ENCODE data around the gene VAC14. TPM values are rescaled to one million over a fixed set of nuclear protein-coding genes. Genes with fewer than 3 reads are reported as not detected.

VAC14 gene
- total RNA-seq, 4 donors from 2014 or later: 39.5 to 65.5 (median 45.4) TPM

- Histone ChIP-seq H3K4me1 (peaks cover 39% of the 10 kb centered on the region), H3K9me3 (no peaks in the 10 kb centered on the region), H3K4me3 (no peak overlapping the region), H3K36me3 (peaks cover 36% of the 10 kb centered on the region), H3K27ac (no peak overlapping the region), H3K27me3 (no peaks in the 10 kb centered on the region)
- DNase-seq (ENCODE audit: low spot score in 2 of 2): no peak
- no peak for TF ChIP-seq EP300 (IDR thresholded peaks at IDR 0.05)
- no peak for TF ChIP-seq CTCF (IDR thresholded peaks at IDR 0.05)
- TF ChIP-seq POLR2A (IDR thresholded peaks at IDR 0.05): no peak
- TF ChIP-seq POLR2AphosphoS5 (IDR thresholded peaks at IDR 0.05): no peak
- 84% methylated on average over 10 of the region's 10 CpGs for WGBS
Measured at GRCh38 chr16:70764632-70765031, 36.3 kb downstream of the VAC14 start.

- DNase-seq (ENCODE audit: low spot score in 2 of 2): no peak
- Histone ChIP-seq H3K9me3 (no peaks in the 10 kb centered on the region), H3K27ac (peak overlapping the region; percentile 30), H3K27me3 (no peaks in the 10 kb centered on the region), H3K36me3 (peaks cover 41% of the 10 kb centered on the region), H3K4me3 (no peak overlapping the region), H3K4me1 (peaks cover 40% of the 10 kb centered on the region)
- no peak for TF ChIP-seq POLR2AphosphoS5 (IDR thresholded peaks at IDR 0.05)
- no peak for TF ChIP-seq CTCF (IDR thresholded peaks at IDR 0.05)
- TF ChIP-seq EP300 (IDR thresholded peaks at IDR 0.05): no peak
- no peak for TF ChIP-seq POLR2A (IDR thresholded peaks at IDR 0.05)
- 70% methylated on average over 3 of the region's 3 CpGs for WGBS
Measured at GRCh38 chr16:70760221-70760620, 40.7 kb downstream of the VAC14 start.

- TF ChIP-seq CTCF (IDR thresholded peaks at IDR 0.05) (no peak), POLR2A (IDR thresholded peaks at IDR 0.05) (no peak), POLR2AphosphoS5 (IDR thresholded peaks at IDR 0.05) (no peak), EP300 (IDR thresholded peaks at IDR 0.05) (no peak)
- Histone ChIP-seq H3K27ac (no peak overlapping the region), H3K4me1 (peaks cover 44% of the 10 kb centered on the region), H3K9me3 (no peaks in the 10 kb centered on the region), H3K27me3 (no peaks in the 10 kb centered on the region), H3K4me3 (no peak overlapping the region), H3K36me3 (peaks cover 37% of the 10 kb centered on the region)
- 75% methylated on average over 9 of the region's 9 CpGs for WGBS
- no peak for DNase-seq (ENCODE audit: low spot score in 2 of 2)
Measured at GRCh38 chr16:70759666-70760065, 41.3 kb downstream of the VAC14 start.

- H3K36me3 ChIP-seq: peaks cover 37% of the 10 kb centered on the region
- no peak overlapping the region for H3K27ac ChIP-seq
- WGBS: 77% methylated on average over 8 of the region's 10 CpGs
- H3K9me3 ChIP-seq: no peaks in the 10 kb centered on the region
- no peak for DNase-seq (ENCODE audit: low spot score in 2 of 2)
- no peaks in the 10 kb centered on the region for H3K27me3 ChIP-seq
- TF ChIP-seq POLR2AphosphoS5 (IDR thresholded peaks at IDR 0.05): no peak
- no peak for TF ChIP-seq CTCF (IDR thresholded peaks at IDR 0.05)
- no peak for TF ChIP-seq EP300 (IDR thresholded peaks at IDR 0.05)
- TF ChIP-seq POLR2A (IDR thresholded peaks at IDR 0.05): no peak
- H3K4me3 ChIP-seq: no peak overlapping the region
- peaks cover 52% of the 10 kb centered on the region for H3K4me1 ChIP-seq
Measured at GRCh38 chr16:70758786-70759185, 42.2 kb downstream of the VAC14 start.

GRCh38 chr16:70757183-70757582 lies 43.8 kb downstream of the VAC14 start:
- Histone ChIP-seq H3K9me3 (no peaks in the 10 kb centered on the region), H3K27me3 (no peaks in the 10 kb centered on the region), H3K36me3 (peaks cover 28% of the 10 kb centered on the region), H3K4me3 (no peak overlapping the region), H3K27ac (no peak overlapping the region), H3K4me1 (peaks cover 67% of the 10 kb centered on the region)
- no peak for DNase-seq (ENCODE audit: low spot score in 2 of 2)
- TF ChIP-seq POLR2AphosphoS5 (IDR thresholded peaks at IDR 0.05) (no peak), CTCF (IDR thresholded peaks at IDR 0.05) (no peak), POLR2A (IDR thresholded peaks at IDR 0.05) (no peak), EP300 (IDR thresholded peaks at IDR 0.05) (no peak)
- WGBS: 95% methylated on average over 9 of the region's 9 CpGs

Data from suprapubic skin (tissue), 4 donors.